HG03103 (cell line): ENCODE measurements around the gene TMED8.
A peak's percentile ranks its signal among the peaks of the same experiment; 100 is the strongest.
"Not testable (repeated sequence)": the region's sequence is repeated elsewhere in the genome, so short reads cannot be mapped to it uniquely, and the experiment has no call there.

Experiments
- ATAC-seq: cut with Tn5 transposase; IDR thresholded peaks from one replicate; pipeline ENCODE4 v1.9.1; 2021; ENCODE audit warnings: low read depth; ENCODE audit not compliant: unreplicated experiment

TMED8 gene

DNA sequence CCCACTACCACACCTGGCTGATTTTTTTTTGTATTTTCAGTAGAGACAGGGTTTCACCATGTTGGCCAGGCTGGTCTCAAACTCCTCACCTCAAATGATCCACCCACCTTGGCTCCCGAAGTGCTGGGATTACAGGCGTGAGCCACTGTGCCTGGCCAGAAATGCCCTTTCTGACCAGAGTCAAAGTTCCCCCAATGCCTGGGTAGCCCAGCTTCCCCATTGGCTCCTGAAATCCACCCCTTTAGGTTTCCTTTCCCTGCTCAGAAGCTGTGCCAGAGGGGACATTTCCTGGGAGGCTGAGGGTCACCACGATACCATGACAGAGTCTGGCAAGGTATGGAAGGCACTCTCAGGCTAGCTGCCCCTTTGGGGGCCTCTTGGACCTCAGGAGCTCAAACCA is 52.6 kb downstream of the TMED8 start:
- ATAC-seq, result no peak

DNA sequence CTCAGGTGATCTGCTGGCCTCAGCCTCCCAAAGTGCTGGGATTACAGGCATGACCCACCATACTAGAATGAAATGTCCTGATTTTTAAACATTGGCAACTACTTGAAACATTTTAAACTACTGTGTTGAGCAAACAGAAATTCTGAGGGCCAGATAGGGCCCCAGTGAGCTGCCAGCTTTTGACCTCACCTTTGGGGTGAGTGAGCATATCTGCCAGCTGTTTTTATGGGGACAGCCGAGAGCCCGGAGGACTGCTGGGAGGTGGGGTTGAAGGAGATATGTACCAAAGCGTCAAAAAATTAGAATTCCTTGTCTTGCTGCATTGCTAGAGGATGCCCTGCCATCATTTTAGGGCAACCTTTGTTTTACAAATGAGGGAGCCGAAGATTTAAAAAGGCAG is 53.3 kb downstream of the TMED8 start:
- no peak for ATAC-seq

DNA sequence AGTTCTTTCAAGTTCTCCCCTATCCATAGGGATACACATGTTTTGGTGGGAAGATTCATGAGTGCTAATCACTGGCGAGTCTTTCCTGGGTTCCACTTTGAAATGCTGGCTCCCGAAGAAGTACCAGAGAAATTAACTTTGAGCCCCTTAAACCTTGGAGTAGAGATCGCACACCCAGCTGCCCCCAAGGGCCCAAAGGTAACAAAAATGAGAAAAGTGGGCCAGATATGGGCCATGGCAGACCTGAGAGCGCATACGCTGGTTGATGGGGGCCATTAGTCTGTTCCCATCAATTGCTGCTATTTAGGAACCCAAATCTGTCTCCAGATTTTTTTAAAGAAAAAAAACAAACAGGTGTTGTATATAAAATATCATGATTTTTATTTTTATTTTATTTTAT is 53.9 kb downstream of the TMED8 start:
- ATAC-seq, result no peak

DNA sequence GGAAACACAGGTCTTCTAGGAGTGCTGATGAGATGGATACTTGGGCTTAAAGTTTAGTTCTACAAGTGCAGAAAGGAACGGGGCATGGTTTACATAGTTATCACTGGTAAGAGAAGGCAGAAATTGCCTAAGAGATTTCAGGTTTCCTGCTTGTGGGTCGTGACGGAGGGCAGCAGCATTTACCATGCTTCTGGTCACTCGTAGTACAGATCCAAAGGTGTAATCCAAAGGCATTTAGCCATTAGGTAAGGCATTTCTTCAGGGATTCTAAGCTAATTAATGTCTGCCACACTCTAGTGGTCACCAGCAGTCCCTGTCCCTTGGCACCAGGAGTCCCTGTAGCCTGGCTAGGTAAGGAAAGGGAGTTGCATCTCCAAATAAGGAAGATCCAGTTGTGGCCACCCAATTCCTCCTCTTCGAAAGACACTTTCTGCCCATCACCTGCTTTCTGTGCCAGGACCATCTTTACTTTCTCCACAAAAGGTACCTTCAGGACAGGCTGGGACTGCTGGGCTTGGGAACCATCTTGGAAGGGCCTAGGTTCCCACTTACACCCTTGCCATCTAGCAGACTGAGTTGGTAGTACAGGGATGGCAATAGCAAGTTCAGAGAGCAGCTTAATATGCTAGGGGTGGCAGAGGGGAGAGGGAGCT is 54.5 kb downstream of the TMED8 start:
- no peak for ATAC-seq

DNA sequence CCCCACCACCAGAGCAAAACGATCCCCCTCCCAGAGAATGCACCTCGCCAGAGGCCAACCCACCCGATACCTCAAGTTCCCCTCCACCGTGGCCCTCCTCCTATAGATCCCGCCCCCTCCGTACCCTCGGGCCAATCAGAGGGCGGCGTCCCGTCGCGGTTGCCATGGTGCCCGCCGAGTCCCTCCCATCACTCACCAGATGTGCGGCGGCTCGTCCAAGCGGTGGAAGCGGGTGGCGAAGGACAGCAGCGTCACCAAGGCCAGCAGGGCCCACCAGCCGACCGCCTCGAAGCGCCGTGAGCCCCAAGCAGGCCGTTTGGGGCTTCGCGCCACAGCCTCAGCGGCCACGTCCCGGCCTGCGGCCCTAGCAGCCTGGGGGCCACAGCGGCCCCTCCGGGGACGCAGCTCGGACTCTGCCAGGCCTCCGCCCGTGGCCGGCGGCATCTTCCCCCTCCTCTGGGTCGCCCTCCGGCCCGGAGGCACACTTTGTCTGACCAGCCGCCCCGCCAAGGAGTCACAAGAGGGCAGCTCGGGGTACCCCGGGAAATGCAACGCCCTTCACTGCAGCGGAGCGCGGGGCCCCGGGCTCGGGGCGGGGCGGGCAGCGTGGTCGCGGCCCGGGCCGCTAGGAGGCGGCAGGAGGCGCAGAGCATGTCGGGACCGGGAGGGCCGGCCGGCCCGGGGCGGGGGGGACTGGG is 56.5 kb downstream of the TMED8 start, which contains the start of gene POMT2:
Gene POMT2, minus strand, starts transcription at position 646 of the 698 bp plus-strand sequence. Its CDS starts 202 bp downstream, at position 444.
- ATAC-seq, result peak; percentile 56

DNA sequence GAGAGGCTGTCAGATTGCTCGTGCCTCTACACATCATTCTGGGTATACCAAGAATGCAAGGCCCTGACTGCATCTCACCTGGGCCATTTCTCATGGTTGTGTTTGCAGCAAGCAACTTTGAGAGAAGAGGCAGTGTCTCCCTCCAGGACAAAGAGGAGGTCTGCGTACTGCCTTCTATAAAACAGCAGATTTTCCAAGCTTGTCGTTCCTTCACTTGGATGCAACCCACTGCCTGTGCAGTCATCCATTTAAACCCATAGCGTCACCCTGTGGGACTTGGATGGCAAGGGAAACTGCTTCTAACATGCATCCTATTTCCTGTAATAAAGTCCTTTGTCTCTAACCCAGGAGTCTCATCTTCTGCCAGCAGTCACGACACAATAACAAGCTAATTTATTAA is 57.5 kb downstream of the TMED8 start:
- no peak for ATAC-seq

DNA sequence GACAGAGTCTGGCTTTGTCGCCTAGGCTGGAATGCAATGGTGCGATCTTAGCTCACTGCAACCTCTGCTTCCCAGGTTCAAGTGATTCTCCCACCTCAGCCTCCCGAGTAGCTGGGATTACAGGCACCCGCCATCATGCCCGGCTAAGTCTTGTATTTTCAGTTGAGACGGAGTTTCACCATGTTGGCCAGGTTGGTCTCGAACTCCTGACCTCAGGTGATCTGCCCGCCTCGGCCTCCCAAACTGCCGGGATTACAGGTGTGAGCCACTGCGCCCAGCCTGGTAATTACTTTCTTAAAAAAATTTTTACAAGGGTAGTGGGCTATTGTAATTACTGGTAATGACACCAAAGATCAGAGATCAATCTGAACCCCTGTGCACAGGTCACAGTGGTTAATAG is 58.1 kb downstream of the TMED8 start:
- not testable (repeated sequence) for ATAC-seq

DNA sequence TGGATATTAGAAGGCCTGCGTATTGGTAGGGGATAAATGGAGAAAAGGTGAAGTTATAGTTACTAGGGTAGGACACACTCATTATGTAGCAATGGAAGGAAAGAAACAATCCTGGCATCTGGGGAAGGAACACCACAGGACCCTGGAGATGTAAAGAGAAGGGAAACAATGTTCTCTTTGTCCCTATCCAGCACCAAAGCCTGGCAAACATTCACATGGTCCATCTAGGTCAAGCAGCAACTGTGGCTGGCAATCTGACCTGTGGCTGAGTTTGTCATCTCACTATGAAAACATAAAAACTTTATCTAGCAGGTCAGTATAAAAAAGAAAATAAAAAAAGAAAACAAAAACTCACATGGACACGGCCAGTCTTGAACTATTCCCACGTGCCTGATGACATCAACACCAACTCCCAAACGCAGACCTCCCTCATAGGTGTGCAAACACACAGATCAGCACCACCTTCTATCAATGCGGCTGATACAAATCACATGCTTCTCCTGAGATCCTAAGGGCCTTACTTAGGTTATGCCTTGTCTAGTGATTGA is 58.8 kb downstream of the TMED8 start:
- ATAC-seq, result no peak

DNA sequence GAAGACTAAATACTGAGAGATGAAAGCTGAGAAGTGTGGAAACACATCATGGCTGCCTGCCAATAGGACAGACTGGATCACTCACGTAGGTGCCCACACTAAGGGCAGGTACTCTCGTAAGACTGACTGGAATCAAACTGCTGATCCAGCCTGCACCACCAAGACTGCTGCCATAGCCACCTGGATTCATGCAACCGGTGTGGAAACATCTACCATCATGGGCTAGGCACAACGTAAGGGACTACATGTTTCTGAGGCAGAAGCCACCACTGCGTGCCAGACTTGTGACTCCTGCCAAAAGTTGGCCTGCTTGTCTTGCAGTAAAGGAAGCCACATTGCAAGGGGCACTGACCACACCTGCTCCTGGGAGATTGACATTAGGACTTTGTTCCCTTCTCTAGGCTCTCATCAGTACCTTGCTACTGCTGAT is 60.0 kb downstream of the TMED8 start:
- ATAC-seq, result no peak

DNA sequence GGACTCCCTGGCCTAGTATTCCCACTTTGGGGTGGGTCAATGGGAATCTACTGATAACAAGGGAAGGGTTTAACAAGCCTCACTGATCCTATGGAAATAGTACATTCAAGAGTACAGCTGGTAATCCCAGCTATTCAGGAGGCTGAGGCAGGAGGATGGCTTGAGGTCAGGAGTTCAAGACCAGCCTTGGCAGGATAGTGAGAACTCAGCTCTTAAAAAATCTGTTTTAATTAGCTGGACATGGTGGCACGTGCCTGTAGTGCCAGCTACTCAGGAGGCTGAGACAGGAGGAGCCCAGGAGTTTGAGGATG is 60.7 kb downstream of the TMED8 start:
- ATAC-seq, result no peak

DNA sequence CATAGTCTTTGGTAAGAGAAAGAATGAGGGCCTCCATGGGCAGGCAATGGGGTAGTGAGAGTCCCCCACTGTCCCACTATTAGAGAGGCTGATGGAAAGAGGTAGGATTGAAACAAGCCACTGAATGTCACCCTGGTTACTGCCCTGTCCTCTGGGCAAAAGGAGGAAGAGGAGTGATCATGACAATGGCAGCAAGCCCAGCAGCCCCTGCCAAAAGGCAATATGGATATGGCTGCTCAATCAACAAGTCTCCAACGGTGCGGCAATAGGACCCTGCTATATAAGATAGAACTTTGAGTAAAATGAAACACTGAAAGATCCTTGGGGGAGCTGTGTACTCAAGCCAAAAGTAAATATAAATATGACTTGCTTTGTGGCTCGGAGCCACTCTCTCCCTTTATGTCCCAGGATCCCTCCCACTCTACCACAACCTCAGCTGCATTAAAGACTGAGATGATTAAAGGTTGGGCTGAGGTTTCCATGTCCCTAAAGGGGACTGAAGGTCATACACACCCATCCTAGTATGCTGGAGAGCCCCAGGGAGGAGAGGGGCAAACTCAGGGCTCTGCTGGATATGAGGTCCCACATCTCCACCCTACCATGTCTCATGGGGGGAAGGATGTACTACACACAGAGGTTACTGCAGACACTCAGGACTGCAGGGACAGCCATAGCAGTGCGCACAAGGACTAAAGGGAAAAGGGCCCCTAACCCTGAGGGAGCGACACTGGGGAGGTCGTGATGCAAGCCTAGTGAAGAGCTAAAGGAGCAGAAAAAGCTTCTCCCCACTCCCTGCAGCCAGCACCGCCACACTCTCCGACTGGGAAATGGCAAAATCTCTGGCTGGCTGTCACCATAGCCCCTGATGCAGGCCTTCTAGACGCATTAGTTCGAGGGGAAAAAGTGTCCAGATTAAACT is 62.1 kb downstream of the TMED8 start:
- ATAC-seq, result no peak

DNA sequence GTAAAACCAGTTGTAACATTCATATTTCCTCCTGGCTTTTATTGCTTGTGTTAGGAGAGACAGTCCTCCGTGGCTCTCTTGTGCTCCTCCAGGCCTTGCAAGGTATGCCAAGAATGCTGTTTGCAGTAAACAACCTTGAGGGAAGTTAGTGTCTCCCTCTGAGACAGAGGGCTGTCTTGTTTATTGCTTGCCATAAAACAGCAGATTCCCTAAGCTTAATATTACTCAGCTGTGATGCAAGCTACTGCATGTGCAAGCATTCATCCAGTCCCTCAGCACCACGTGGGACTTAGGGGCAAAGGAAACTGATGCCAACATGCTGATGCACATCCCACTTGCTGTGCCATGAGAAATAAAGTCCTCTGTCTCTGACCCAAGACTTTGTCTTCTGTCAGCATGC is 62.9 kb downstream of the TMED8 start:
- no peak for ATAC-seq

DNA sequence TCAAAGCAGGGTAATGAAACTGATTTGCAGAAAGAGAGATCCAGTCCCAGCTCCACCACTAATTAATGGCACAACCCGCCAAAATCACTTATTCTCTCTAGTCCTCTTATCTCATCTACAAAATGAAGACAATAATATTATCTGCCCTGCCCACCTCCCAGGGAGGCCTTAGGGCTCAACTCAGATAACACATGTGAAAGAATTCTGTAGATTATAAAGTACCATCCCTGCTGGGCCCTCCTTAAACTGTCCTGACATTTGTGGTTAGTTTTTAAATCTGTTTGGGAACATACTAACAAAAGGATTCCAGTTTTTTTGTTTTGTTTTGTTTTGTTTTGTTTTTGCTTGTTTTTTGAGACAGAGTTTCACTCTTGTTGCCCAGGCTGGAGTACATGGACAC is 63.5 kb downstream of the TMED8 start:
- ATAC-seq, result no peak

DNA sequence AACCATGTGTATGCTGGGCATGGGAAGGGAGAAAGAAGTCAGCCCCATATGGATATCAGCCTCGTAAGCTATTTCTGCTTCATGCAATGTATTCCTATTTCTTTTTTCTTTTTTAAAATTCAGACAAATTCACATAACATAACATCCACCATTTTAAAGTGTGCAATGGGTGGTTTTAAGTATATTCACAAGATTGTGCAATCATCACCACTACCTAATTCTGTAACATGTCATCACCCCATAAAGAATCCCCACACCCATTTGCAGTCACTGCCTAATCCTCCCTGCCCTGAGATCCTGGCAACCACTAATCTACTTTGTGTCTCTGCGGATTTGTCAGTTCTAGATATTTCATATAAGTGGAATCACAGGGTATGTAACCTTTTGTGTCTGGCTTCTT is 65.7 kb downstream of the TMED8 start:
- ATAC-seq, result no peak

DNA sequence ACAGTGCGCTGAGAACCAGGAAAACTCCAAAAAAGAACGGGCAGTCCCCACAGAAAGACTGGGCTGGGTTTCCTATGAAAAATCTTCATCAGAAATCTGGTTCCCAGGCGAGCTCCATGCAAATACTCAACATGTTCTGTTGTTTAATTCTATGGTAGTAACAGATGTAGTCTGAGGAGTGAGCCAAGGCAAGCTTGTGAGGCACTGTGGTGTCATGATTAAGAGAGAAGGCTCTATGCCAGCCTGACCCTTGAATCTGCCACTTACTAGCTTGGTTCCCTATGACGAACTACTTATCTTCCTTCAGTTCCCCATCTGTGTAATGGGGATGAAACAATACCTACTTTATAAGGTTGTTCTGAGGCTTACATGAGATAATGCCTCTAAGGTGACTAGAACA is 66.9 kb downstream of the TMED8 start:
- ATAC-seq, result no peak

DNA sequence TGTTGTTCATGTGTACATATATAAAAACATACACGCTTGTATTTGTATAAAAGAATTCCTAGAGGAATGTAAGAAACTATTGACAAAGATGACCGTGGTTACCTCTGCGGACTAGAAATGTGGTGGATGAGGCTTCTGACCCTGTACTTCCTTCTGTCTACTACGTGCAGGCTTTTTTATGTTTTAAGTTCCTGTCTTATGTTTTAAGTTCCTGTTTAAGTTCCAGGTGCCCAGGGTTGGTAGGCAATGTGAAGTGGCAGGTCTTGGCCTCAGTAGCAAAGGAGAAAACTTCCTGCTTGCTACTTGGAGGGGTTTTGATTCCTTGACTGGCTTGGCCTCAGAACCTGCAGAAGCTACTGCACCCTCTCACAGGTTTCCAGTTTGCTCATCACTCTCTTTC is 67.8 kb downstream of the TMED8 start:
- no peak for ATAC-seq

DNA sequence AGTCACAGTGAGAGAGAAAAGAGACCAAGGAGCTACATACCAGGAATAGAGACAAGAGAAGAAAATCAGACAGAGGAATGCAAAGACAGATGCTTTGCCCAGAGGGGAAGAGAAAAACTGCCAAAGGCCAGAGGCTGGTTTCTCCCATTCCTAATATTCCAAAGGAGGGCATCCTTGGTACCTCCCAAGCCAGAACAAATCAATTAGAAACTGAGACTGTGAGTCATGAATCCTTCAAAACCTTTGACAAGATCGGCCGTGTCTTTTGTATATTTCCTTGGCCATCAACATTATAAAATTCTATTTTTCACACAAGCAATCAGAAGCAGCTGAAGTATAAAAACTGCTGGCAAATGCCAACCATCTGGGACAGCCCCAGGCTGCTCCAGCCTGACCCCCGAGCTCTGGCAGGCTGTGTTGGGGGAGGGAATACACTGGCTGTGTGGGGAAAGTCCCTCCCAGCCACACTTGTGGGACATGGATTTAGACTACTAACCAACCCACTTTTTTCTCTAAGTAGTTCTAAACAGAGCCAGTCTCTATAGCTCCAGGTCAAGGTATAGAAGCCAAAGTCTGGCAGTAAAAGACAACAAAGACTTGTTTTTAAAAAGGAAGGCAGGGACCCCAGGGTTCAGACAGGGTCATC is 69.9 kb downstream of the TMED8 start:
- no peak for ATAC-seq

DNA sequence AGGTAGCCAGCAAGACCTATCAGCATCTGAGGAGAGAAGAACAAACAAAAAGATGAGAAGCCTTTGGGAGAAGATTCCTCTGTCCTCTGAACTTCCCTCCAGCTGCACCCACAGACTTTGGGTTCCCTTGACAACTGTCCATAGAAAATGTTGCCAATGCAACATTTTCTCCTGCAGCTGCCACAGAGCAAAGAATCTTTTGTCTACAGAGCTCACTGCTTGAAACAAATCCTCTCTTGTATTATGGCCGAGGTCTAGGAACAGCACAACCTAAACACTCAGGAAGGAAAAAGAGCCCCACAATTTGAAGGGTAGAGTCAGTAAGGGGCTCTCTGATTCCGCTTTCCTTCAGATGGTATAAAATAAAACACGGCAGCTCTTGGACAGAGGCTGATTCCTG is 70.5 kb downstream of the TMED8 start:
- no peak for ATAC-seq

DNA sequence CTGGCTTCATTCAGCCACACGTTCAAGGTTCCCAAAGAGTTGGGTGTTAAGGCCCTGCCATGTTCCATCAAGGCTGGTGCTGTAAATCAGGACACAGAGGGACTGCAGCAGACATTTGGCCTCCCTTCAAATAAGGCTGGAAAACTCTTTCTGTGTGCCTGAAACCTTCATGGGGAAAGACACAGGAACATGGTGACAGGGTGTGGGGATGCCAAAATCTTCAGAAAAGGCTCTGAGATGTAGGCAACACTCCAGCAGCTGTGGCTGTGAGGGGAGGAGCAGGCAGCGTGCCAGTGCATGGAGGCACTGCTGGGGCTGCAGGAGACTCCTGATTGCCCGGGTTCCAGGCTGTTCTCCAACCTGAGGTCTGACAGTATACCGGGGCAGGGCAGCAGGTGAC is 71.2 kb downstream of the TMED8 start:
- no peak for ATAC-seq

DNA sequence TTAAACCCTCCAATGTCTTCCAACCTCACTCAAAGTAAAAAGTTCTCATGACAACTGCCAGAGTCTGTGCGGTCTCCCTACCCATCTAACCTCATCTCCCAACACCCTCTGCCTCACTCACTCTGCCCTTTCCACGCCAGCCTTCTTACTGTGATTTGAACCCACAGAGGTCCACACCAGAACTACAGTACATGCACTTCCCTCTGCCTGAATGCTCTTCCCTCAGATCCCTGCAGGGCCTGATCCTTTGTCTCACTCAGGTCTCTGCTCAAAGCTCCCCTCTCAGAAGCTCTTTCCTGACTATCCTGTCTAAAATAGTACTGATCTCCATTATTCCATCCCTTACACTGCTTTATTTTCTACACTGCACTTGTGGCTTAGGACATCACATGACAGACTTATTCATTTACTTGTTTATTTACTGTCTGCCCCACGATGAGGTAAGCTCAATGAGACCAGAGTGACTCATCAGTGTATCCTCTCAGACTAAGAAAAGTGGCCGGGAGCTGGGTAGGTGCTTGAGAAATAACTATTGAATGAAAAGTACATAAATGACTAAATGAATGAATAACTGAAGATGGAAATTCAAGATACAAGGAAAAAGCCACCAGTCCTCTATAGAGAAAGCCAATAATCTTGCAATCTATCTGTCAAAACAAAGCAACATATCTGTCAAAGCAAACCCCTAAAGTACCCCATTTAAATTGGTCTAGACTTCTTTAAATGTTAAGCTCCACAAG is 73.3 kb downstream of the TMED8 start:
- ATAC-seq, result no peak
